CD4-positive, alpha-beta T cell treated with Interleukin-4 for 4 hours (primary cell): Measurements from ENCODE around the gene PKP2.

ENCODE experiments used
- DNase-seq: peaks from one replicate; pipeline ENCODE4 v3.0.0-alpha.2; 2020

The PKP2 gene

DNA sequence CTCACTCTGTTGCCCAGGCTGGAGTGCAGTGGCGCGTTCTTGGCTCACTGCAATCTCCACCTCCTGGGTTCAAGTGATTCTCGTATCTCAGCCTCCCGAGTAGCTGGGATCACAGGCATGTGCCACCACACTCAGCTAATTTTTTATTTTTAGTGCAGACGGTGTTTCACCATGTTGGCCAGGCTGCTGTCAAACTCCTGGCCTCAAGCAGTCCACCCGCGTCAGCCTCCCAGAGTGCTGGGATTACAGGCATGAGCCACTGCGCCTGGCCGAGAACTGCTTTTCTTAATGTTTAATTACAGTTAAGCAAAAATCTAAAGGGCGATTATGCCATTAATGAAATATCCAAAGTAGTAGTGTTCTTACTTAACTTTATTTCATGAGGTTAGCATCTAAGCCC lies 154.4 kb downstream of the PKP2 start:
- no peak for DNase-seq
